SIG-M5 treated with dmso at 0.1 percent for 504 hours (cell line): ENCODE results near the gene DUSP7.
"Not testable (repeated sequence)": the region's sequence is repeated elsewhere in the genome, so short reads cannot be mapped to it uniquely, and the experiment has no call there.

Source experiments
- DNase-seq: peaks from one replicate; lab custom pipeline; 2025; ENCODE audit not compliant: unreplicated experiment; lab: John Stamatoyannopoulos, UW

DUSP7 gene

DNA sequence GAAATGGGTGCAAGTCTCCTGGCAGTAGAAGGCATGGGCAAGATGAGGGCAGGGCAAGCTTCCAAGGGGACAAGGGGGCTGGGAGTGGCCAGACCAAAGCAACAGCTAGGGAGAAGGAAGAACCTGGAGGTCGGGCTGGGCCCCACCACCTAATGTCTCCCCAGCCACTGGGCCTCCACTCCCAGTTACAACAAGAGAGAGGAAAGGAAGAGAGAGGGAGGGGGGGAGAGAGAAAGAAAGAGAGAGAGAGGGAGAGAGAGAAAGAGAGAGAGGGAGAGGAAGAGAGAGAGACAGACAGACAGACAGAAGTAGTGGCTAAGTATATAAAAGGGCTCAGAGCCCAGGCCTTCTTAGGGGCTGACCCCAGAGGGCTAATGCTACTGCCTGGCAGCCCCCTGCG lies 6.9 kb downstream of the DUSP7 start:
- no peak for DNase-seq

DNA sequence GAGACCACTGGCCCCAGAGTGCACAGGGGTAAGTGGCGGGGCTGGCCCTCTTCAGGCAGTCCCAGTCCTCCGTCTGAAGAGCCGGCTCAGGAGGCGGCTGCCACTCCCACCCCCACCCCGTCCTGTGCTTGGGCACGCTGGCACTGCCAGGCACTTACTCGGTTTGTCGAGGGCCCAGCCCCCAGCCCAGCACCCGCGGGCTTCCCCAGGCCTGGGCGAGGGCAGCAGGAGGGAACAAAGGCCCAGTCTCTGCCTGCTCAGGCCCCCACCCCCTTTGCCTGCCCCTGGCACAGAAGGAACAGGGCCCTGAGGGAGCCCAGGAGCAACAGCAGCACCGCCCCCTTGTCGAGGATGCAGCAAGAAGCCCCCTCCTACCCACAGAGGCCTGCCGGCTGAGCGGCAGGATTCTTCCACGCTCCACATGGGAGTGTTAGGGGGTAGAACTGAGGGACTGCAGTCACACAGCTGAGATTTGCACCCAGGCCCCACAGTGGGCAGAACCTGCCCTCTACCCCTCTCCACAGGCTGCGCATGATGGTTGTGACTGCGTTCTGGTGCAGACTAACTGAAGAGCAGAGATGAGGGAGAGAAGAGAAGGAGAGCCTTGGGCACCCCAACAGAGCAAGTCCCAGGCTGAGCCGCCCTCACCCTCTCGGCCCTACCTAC lies 8.9 kb downstream of the DUSP7 start:
- DNase-seq: no peak

DNA sequence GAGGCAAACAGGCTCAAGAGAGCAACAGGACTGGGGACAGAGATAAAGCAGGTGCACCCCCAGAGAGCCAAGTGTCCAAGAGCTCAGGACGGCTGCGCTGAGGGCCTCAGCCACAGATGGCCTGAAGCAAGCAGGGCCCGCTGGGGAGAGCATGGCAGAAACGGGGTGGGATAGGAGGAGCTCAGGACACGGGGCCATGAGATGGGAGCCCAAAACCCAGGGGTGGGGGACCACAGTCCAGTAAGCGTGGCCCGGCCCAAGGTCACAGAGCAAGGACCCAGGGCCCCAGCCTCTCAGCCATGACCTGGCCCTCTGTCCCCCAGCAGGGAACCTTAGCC lies 9.5 kb downstream of the DUSP7 start:
- DNase-seq: no peak

DNA sequence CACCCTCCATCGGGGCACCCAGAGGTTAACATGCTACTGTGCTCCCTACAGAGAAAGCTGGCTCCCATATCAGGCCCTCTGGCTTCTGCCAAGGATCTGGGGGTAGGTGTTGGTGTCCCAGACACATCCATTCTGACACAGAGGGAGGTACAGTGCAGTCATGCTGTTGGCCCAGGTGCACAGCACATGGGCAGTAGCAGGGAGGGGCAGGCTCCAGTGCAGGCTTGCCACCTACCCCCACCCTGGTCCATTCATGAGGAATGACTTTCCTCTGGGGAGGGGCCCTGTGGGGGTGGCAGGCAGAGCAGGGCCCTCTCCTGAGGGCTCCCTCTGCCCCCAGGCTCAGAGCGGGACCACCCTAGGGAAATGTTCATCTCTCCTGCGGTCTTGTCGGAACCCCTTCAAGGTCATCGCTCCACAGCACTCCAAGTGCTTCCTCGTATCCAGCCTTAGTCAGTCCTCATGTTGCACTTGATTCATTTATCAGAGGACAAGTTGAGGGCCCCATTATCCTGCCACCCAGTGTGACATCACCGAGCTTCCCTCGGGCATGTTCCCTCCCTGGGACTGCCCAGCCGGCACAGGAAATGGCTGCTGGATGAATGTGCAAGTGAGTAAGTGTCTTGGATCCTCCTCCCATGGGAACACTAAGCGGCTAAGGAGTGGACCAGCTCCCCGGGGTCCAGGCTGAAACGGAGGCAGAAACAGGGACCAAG lies 10.0 kb downstream of the DUSP7 start:
- DNase-seq: no peak

DNA sequence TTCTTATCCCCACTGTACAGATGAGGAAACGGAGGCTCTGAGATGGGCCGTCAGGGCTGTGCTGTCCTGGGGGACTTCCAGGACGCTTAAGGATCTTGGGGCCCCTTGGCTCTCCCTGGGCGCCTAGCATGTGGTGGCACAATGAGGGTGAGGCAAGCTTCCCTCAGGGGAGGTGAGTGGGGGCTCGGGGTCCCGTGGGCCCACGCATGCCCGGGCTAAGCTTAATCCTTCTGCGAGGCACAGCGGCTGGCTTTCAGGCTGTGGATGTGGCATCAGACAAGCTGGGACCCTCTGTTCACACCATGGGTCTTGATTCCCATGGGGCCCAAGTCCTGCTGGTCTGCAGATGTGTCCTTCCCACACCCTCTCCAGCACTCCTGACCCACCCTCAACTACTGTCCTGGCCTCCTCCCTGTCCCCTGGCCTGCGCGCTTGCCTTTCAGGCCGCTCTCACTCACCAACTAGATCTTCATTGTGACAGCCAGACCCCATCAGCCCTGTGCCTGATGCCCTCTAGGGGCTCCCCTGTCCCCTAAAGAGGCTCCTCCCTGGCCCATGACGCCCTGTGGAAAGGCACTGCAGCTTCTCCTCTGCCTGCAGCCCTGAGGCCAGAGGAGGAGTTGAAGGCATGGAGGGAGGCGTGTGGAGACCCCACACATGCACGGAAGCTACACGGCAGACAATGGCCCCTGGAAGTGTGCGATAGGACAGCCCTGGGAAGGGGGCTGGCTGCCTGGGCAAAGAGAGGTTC lies 11.3 kb downstream of the DUSP7 start:
- no peak for DNase-seq

DNA sequence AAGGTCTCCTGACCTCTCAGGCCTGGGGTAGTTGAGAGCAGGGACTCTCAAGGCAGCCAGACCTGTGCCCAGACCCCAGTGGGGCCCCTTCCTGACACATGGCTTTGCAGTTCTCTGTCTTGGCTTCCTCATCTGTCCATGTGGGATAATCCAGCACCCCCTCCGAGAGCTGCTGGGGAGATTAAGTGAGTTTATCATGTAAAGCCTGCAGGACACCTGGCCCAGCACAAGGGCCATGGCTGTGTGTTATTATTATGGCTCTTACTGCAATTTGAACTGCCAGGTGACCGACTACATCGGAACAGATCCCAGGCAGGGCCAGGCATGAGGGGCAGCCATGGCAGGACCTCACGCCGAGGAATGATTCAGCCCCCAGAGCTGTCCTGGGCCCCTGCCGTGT lies 12.6 kb downstream of the DUSP7 start:
- no peak for DNase-seq

DNA sequence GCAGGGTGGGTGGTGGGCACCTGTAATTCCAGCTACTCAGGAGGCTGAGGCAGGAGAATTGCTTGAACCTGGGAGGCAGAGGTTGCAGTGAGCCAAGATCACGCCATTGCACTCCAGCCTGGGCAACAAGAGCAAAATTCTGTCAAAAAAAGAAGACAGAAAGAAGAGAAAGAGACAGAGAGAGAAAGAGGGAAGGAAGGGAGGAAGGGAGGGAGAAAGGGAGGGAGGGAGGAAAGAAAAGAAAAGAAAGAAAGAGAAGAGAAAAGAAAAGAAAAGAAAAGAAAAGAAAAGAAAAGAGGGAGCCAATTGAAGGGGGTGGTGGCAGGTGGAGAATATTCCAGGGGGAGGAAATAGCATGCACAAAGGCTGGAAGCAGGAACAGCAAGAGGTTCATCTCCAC lies 13.3 kb downstream of the DUSP7 start:
- not testable (repeated sequence) for DNase-seq

DNA sequence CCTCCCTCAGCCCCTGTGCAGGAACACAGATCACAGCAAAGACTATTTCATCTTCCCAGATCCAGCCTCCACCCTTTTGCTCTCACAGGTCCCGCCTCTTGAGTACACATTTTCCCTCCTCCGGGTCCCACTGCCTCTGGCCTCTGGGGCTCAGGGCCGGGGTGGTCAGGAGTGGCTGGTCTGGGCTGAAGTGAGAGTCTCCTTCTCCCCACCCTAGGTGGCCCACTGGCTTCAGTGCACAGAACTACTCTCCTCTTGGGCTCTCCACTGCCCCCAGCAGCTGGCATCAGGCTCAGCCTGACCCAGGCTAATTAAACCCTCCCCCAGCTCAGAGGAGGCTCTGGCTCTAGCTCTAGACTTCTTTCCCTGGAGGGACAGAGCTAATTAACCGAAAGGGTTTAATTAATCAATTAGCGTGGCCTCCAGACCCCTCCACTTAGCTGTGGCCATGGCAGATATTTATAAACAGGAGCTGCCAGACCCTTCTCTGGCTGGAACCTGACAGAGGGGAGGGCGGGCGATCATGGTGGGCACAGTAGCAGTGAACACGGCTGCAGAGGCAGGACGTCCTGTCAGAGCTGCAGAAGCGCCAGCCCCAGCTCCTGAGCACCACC lies 15.1 kb downstream of the DUSP7 start:
- no peak for DNase-seq

DNA sequence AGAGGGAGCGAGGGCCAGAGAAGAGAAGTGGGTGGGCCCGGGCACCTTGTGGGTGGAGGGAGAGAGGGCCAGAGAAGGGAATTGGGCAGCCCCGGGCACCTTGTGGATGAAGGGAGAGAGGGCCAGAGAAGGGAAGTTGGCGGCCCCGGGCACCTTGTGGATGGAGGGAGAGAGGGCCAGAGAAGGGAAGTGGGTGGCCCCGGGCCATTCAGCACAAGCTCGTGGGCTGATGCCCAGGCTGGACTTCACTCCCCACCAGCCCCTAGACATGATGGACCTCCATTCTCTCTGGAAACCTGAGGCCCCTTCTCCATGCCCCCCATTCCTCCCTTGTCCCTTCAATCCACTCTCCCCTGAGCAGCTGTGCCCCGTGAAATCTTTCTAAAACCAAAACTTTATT lies 15.8 kb downstream of the DUSP7 start:
- no peak for DNase-seq

DNA sequence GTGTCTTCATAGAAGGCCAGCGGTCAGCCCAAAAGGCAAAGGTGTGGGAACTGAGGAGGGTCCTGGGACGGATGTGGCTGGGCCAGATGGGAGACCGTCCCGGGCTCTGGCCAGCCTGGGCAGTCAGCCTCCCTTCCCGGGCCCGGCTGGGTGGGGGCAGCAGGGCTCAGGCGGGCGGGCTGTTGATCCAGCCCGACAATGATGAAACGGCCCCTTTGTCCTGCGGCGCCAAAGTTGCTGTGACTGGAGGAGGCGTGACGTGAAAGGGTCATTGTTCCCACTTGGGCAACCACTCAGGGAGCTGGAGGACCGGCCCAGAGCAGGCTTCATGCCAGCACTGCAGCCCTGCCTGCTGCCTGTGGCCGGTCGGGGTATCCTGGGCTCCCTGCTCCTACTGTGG lies 16.5 kb downstream of the DUSP7 start:
- no peak for DNase-seq

DNA sequence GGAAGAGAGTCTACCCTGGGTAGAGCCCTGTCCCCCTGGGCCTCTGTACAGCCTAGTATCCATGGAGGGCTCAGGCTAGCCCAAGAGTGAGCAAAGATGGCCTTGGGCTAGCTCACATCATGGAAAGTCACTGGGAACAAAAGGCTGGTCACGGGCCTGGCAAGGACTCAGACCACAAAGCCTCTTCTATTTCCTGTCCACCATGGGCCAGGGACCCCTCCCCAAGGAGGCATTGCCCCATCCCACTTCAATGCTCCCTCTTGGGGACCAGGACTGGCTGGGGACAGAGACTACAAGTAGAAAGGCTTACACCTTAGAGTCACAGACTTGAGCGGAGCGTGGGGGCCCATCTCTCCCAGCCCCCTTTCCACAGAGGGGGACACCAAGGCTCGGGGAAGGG lies 16.9 kb downstream of the DUSP7 start:
- DNase-seq: no peak

DNA sequence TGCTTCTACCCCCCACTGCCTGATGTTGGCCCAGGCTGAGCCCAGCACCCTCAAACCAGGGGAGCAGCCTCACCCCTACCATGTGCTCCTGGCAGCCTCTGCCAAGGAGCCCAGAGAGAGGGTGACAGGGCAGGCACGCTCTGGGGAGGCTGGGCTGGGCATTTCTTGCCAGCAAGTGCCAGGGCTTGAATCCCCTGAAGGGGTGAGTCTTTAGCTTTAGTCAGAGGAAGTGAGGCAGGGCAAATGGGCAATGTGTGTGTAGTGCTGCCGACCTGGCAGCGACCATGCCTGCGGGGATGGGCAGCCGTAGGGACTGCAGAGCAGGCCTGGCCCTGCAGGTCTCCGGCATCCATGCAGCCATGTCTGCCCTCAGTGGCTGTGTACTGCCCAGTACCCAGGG lies 18.1 kb downstream of the DUSP7 start:
- no peak for DNase-seq

DNA sequence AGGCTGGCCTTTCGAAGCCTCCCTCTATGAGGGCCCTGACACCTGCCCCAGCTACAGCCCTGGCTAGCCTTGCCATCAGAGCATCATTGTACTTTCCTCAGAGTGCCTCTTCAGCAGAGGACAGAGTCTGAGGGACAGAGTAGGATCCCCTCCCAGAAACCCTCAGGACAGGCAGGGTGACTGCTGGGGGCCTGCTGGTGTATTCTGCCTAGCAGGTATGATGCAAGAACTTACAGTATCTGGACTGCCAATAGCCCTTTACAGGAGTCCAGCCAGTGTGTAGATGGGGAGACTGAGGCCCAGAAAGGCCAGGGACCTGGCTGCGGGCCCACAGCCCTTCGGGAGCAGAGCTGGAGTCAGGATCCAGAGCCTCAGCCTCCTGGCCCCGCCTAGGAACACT lies 19.1 kb downstream of the DUSP7 start:
- DNase-seq: no peak

DNA sequence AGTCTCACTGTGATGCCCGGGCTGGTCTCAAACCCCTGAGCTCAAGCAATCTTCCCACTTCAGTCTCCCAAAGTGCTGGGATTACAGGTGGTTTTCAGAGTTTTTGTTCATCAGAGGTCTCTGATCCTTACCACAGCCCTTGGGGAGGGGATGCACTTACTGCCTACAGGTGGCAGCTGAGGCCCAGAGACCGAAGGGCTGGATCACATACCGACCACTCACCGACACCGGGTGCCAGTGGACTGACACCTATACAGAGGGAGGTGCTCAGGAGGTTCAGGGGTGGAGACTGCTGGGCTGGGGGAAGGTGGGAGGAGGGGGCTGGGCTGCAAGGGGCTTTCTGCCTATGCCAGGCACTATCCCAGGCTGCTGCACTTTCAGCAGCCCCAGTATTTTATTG lies 19.5 kb downstream of the DUSP7 start:
- no peak for DNase-seq

DNA sequence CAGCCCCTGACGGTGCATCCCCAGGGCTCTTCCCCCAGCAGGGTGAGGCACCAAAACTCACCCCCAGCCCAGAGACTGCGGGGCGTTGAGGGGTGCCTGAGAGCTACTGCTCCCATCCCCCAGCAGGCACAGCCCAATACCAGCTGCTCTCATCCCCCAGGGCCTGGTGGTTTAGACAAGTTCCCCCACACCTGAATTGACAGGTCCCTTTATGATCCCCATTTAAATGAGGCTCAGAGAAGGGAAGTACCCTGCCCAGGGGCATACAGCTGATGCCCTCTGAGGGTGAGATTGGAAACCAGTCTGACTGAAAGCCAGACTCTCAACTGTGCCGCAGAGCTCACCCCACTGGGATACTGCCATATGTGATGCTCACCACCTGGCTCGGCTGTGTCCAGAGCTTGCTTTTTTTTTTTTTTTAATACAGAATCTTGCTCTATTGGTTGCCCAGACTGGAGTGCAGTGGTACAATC lies 20.1 kb downstream of the DUSP7 start:
- no peak for DNase-seq

DNA sequence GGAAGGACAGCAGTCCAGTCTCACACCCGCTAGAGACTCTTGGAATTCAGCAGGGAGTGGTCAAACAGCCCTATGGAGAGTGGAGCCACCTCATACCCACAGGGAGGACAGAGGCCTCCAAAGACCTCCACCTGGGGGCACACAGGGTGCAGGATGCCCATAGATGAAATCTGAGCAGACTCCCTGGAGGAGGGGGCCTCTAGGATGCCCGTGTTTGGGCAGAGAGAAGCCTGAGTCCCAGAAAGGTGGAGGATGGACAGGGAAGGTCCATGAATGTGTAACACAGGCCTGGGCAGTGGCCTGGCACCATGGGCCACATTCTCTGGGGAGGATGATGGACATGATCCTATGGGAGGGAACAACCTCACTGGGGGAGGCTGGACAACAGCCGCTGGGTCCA lies 21.7 kb downstream of the DUSP7 start:
- DNase-seq: no peak

DNA sequence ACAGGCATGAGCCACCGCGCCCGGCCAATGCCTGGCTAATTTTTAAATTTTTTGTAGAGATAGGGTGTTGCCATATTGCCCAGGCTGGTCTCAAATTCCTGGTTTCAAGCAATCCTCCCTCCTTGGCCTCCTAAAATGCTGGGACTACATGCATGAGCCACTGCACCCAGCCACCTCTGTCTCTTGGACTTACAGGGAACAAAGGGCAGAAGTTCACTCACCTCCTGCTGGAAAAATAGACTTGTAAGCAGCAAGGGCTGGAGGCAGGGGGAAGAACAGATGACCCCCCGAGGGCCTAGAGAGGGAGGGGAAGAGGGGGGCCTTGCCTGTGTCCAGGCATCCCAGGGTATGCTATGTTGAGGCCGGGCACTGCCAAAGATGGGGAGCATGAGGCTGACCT lies 22.2 kb downstream of the DUSP7 start:
- no peak for DNase-seq

DNA sequence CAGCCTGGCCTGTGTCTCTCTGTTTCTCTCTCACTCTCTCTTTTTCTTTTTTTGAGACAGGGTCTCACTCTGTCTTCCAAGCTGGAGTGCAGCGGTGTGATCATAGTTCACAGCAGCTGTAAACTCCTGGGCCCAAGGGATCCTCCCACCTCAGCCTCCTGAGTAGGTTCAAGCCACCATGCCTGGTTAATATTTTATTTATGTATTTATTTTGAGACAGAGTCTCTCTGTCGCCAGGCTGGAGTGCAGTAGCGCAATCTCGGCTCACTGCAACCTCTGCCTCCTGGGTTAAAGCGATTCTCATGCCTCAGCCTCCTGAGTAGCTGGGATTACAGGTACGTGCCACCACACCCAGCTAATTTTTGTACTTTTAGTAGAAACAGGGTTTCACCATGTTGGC lies 22.6 kb downstream of the DUSP7 start:
- DNase-seq: not testable (repeated sequence)

DNA sequence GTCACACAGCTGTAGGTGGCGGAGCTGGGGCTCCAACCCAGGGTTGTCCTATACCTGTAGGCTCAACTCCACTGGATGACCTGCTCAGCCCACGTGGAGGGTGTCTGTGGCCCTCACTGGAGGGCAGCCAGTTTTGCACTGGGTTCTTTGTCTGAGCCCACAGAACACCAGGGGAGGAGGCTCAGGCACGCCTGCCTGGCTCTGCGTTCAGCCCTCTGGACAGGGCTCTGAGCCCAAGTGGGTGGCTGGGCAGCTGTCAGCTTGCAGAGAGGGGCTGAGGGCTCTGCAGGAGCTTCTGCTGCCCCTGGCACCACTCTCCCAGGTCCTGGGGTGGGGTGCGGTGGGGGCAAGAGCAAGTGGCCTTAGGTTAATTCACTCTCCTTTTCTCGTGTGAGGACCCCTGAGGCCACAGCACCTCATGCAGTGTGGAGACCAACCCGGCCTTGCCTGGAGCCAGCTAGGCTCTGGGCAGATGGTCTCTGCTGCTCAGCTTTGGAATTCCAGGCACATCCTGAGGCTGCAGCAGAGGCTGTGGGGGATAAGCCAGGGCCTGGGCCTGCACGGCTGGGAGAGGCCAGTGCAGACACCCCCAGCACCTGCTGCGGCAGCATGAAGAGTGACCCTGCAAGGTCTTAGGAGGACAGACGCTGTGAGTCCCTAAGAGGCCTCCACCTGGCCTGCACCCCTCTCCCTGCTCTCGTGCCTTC lies 23.5 kb downstream of the DUSP7 start:
- DNase-seq: no peak

DNA sequence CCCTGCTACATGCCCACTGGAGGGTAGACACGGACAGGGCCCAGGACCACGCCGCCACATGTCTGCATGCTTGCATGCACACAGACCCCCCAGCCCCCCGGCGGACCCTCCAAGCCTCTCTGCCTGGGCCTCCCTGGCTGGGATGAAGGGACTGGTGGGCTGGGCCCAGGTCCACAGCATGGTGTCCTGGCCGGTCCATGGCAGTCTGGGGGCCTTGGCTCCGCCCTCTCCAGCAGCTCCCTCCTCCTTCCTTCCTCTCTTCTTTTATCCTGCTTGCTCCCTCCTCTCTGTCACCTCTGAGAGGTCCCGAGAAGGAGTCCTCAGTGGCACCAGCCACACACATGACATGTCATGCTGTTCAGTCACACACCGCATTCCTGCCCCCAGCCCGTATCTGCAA lies 24.5 kb downstream of the DUSP7 start:
- DNase-seq: no peak

DNA sequence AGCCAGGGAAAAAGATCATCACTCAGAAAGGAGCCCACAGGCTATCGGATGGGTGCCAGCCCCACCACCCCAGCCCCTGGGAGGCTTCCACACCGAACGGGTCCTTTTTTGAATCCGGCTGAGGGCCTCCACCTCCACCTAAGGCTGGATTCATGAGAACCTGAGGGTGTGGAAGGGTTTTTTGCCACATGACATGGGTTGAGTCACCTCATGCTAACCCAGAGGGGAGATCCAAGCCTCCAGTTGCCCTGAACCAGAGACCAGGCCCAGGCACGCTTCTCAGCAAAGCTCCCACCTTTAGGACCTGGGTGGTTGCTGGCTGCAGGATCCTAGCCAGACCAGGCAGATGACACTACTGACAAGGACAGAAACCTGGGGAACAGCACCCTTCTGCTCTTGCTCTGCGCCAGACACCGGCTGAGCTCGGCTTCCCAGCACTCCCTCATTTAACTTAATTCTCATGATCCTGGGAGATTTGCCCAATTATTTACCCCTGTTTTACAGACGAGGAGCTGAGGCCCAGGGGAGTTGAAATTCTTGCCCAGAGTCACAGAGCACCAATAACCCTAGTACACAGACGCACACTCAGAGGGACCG lies 25.6 kb downstream of the DUSP7 start:
- DNase-seq: no peak
